ENCODE data around the gene RDH12.

DNA sequence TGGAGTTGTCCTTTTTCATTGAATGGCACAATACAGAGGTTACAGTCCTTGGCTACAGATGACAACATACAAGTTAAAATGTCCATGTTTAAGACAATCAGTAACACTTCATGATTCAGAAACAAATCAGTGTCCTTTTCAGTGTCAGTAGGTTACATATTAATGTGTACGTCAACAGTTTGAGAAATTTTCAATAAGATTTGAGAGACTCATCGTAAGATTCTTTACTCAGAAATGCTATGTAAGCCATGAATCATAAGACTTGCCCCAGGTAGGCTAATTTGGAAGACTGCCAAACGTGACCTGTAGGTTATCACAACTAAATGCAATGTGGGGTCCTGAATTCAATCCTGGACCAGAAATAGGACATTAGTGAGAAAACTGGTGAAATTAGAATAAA lies 3.5 kb downstream of the RDH12 start:
- TF ChIP-seq CTCF (conservative IDR thresholded peaks at IDR 0.05 in 1 of 2, IDR thresholded peaks at IDR 0.05 in 1 of 2; ENCODE audit: low read depth in 1 of 2, low read length in 2 of 2) (no peak), EZH2 (IDR thresholded peaks at IDR 0.05; ENCODE audit: low read length, missing control alignments) (no peak)
